ENCODE measurements around the gene RNF141. TPM values are rescaled to one million over a fixed set of nuclear protein-coding genes. Genes with fewer than 3 reads are reported as not detected.

The RNF141 gene
- total RNA-seq, 1 experiment from 2014 or later: 23.2 TPM

- TF ChIP-seq ARID4B (CRISPR knock-in tag; IDR thresholded peaks at IDR 0.05; ENCODE audit: borderline replicate concordance) (no peak), MLX (CRISPR knock-in tag; IDR thresholded peaks at IDR 0.05) (no peak), AR (CRISPR knock-in tag; IDR thresholded peaks at IDR 0.05) (no peak), IRF2 (CRISPR knock-in tag; IDR thresholded peaks at IDR 0.05; ENCODE audit: borderline replicate concordance, low read depth) (no peak), TEAD1 (CRISPR knock-in tag; IDR thresholded peaks at IDR 0.05) (no peak), MAX (CRISPR knock-in tag; IDR thresholded peaks at IDR 0.05) (no peak)
Observed at GRCh38 chr11:10579700-10580099, 38.7 kb upstream of the RNF141 start (continued).

- H3K9me3 Mint-ChIP-seq: no peaks in the 10 kb centered on the region
- no peaks in the 10 kb centered on the region for H3K4me1 Mint-ChIP-seq
- peaks cover 5% of the 10 kb centered on the region; the same call in 1 of the 2 replicates for H3K36me3 Mint-ChIP-seq
- DNase-seq (ENCODE audit: low spot score): no peak
- H3K4me3 Mint-ChIP-seq: no peak overlapping the region
- CTCF ChIA-PET: interaction anchor here (1.2 kb wide), 1 partner anchor 35 kb away, joined by 4 read pairs; the partner anchor contains the start of gene RNF141
- no peak for ATAC-seq
- H3K27ac Mint-ChIP-seq: no peak overlapping the region
- no peaks in the 10 kb centered on the region; the same call in 1 of the 2 replicates for H3K27me3 Mint-ChIP-seq (ENCODE audit: low read depth)
- POLR2A ChIA-PET: no interaction called here
- TF ChIP-seq AR (CRISPR knock-in tag; IDR thresholded peaks at IDR 0.05): no peak
- TF ChIP-seq E2F5 (CRISPR knock-in tag; IDR thresholded peaks at IDR 0.05): no peak
- no peak for TF ChIP-seq NFATC4 (CRISPR knock-in tag; IDR thresholded peaks at IDR 0.05)
- no peak for TF ChIP-seq E2F1 (CRISPR knock-in tag; IDR thresholded peaks at IDR 0.05)
- no peak for TF ChIP-seq ZNF317 (CRISPR knock-in tag; IDR thresholded peaks at IDR 0.05; ENCODE audit: borderline replicate concordance, low read depth)
- TF ChIP-seq E2F4 (CRISPR knock-in tag; IDR thresholded peaks at IDR 0.05; ENCODE audit: borderline replicate concordance, low read depth): no peak
- TF ChIP-seq IRF1 (CRISPR knock-in tag; IDR thresholded peaks at IDR 0.05): no peak
- no peak for TF ChIP-seq STAT6 (CRISPR knock-in tag; conservative IDR thresholded peaks at IDR 0.05; ENCODE audit: low read depth)
- TF ChIP-seq ZMAT4 (CRISPR knock-in tag; IDR thresholded peaks at IDR 0.05): no peak
Observed at GRCh38 chr11:10576035-10576398, 35.0 kb upstream of the RNF141 start.

Data from WTC11 (cell line).